Cardiac fibroblast (primary cell): Measurements from ENCODE around the gene FHAD1.
"Not testable (repeated sequence)": the region's sequence is repeated elsewhere in the genome, so short reads cannot be mapped to it uniquely, and the experiment has no call there.

Experiments used
- DNase-seq, 2 donors: peaks; one replicate each; pipeline versions ENCODE4 v3.0.0 to v3.0.0-alpha.2; 2010; ENCODE audit warnings: low read depth in 2 of 2
- H3K4me3 ChIP-seq, 2 donors: replicated peaks in 1 of 2; 1 replicate in 1 of 2; 2 replicates in 1 of 2; pipeline ENCODE4 v1.5.1; 2011; ENCODE audit warnings: low read depth in 2 of 2, low read length in 2 of 2, mild to moderate bottlenecking in 2 of 2, moderate library complexity in 1 of 2
- CTCF ChIP-seq: IDR thresholded peaks from one replicate; pipeline ENCODE4 v1.5.1; 2011; ENCODE audit warnings: low read depth, mild to moderate bottlenecking, low read length, inconsistent platforms

Gene FHAD1

DNA sequence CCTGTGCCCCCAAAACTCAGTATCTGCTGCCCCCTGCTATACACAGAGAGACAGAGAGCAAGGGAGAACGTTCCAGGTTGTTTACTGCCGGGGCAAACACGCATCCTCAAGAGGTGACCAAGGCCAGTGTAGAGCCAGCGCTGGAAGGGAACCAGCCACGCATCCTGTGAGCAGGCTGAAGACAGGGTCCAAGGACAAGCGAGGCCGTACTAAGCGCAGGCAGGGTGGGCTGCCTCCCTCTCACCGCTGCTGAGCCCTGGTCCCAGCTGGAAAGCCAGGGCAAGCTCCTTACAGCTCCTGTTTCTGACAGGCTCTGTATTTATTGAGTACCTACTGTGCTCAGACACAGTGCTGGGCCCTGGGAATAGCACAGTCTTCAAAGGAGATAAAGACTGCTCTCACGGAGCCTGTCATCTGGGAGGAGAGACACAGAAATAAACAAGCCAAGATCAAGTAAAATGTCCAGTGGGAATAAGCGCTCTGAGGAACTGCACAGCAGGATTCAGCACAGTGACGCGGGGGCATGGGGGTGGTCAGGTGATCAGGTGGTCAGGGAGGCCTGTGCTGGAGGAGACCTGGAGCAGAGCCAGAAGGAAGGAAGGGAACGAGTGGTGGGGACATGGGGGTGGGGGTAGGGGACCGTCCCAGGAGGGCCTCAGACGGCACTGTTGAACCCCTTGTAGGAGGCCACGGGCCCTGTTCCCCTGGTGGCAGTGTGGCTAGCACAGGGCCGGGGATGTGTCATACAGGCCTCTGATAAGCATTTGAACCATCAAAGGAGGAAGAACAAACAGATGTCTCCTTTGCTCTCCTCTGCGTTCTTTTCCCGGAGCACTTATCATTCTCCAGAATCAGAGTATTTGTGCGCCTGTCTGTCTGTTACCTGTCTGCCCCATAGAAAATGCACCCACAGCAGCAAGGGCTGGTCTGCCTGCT, 124.9 kb downstream of the FHAD1 start:
- H3K4me3 ChIP-seq: no peak overlapping the region
- DNase-seq: no peak
- no peak for TF ChIP-seq CTCF

DNA sequence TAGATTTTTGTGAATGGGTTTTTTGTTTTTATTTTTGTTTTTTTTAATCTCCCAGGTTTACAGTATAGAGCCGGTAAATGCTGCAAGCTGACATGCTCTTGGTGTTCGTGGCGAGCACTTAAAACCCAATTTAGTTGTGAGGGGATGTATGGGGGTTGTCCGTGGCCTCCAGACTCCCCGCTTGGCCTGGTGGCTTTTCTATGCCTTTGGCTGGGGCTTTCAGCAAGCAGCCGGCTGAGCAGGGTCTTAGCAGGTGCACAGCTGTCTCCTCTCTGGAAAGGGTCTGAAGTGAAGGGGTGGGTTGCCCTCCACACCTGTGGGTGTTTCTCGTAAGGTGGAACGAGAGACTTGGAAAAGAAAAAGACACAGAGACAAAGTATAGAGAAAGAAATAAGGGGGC, 131.7 kb downstream of the FHAD1 start:
- TF ChIP-seq CTCF: no peak
- DNase-seq: no peak
- H3K4me3 ChIP-seq: no peak overlapping the region

DNA sequence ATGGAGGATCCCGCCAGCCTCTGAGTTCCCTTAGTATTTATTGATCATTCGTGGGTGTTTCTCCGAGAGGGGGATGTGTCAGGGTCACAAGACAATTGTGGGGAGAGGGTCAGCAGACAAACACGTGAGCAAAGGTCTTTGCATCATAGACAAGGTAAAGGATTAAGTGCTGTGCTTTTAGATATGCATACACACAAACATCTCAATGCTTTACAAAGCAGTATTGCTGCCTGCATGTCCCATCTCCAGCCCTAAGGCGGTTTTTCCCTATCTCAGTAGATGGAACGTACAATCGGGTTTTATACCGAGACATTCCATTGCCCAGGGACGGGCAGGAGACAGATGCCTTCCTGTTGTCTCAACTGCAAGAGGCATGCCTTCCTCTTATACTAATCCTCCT, 132.1 kb downstream of the FHAD1 start:
- not testable (repeated sequence) for DNase-seq, H3K4me3 ChIP-seq

DNA sequence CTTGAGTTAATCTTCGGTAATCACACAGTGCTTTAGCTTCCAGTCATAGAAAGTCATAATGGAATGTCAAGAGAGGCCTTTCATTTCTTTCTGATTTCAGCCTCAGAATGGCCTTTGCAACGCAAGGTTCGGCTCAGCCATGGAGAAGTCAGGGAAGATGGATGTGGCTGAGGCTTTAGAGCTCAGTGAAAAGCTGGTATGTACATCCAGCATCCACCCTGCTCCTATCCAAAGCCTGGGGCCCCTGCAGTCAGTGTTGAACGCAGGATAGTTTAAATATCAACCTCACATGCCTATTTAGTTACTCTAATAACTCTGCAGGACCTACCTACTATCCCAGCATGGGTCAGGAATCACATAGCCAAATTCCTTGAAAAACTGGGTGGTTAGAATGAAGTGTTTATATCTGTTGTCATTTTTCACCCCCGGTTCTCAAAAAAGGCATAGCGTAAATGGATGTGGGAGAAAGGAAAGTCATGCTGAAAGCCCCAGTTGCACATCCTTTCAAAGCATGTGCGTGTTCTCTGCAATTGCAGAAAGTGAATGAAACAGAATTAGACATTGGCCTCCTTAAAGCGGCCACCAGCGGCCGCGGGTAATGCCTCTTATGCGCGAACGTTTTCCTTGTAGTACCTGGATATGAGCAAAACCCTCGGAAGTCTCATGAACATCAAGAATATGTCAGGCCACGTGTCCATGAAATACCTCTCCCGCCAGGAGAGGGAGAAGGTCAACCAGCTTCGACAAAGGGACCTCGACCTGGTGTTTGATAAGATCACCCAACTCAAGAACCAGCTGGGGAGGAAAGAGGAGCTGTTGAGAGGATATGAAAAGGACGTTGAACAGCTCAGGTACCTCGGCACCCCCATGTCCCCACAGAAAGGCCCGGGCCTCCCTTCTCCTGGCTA, 133.8 kb downstream of the FHAD1 start:
- DNase-seq: no peak
- no peak overlapping the region for H3K4me3 ChIP-seq
- TF ChIP-seq CTCF: no peak

DNA sequence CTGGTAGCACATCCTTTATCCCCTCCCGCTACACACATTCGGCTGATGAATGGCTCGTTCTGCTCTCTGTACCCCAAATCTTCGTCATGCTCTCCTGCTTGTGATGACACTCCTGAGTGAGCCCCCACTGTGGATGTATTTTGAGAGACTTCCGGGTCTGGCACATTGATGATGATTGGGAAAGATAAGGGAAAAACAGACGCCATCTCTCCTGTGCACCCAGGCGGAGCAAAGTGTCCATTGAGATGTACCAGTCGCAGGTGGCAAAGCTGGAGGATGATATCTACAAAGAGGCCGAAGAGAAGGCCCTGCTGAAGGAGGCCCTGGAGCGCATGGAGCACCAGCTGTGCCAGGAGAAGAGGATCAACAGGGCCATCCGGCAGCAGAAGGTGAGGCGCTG, 134.8 kb downstream of the FHAD1 start:
- H3K4me3 ChIP-seq: no peak overlapping the region
- no peak for DNase-seq
- TF ChIP-seq CTCF: no peak

DNA sequence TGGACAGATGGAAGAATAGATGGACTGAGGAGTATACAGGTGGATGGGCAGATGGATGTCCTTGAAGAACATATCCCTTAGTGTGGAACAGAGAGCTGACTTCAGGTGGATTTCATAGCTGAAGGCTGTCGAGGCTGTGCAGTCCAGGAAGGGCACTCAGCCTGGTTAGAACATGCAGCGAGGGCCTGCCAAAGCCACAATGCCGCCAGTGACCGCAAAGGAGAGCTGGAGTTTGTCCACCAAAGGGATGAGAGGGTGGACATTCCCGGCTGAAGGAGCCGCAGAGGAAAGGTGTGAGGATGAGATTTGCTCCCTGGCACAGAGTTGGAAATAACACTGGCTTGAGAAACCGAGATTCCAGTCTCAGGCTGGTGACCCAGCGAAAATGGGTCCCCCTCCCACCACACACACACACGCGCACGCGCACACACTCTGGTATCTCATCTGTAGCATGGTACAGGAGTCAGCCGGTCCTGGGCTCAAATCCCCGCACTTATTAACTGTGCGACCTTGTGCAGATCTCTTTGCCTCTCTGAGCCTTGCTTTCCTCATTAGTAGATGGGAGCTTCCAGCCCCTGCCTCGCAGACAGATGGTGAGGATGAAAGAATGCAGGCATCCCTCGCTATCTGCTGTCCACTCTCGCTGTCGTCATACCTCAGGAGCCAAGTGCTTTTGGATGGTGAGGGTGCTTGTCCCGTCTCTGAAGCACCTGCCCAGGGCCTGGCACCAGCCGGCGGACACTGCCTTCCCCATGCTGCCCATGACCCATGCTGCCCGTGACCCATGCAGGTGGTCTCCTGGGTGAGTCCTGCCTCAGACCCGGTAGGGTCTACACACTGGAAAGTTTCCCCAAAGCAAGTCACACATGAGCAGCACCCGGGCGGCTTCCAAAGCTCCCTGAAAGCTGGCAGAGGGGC, 135.8 kb downstream of the FHAD1 start:
- no peak for DNase-seq
- no peak overlapping the region for H3K4me3 ChIP-seq
- TF ChIP-seq CTCF: no peak
